ENCODE data around the gene STX8.

STX8 gene

DNA sequence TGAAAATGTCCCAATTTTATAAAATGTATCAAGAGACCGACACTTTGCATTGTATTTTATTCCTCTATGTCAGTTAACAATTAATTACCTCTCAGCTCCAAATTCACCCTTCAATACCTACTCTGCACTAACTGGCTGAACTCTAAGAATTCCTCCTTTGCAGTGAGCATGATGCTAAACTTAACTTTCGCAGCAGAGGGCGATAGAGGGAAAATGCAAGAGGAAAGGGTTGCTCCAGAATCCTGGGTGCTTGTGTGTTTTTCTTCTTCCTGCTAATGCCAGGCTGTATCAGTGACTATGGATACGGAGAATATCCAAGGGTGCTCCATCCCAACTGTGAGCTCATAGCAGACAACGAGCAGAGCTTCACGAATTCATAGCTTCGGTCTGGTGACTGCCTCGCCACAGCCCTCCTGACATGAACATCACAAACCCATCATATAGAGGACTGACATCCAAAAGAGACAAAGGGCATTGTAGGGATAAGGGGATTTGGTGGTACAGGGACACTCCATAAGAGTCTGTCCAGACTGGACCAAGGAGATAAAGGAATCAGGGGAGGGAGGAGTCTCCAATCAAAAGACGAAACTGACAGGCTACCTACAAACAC lies 172.9 kb downstream of the STX8 start:
- TF ChIP-seq ARNTL (CRISPR knock-in tag; IDR thresholded peaks at IDR 0.05; ENCODE audit: borderline replicate concordance, low read depth) (no peak), ZNF8 (CRISPR knock-in tag; IDR thresholded peaks at IDR 0.05) (no peak), RARB (CRISPR knock-in tag; IDR thresholded peaks at IDR 0.05) (no peak), ZNF70 (CRISPR knock-in tag; IDR thresholded peaks at IDR 0.05) (no peak), ZFP3 (CRISPR knock-in tag; IDR thresholded peaks at IDR 0.05) (no peak), ISL1 (CRISPR knock-in tag; IDR thresholded peaks at IDR 0.05) (no peak)
- no peak for ATAC-seq

DNA sequence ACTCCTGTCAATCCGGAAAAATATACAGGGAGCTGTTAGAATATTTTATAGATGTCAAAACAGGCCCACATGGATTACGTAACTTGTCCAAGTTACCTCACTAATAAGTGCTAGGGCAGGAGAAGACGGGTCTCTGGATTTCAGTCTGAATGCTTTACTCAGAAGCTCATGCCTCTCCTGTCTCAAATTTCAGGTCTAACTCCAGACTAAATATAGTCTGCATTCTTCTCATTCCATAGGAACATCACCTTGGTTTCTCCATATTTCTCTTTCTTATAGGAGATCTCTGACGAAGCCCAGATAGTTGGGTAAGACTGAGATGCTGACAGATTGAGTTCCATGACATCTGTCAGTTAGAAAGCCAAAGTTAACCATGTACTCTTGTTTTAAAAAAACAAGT lies 174.2 kb downstream of the STX8 start:
- TF ChIP-seq OSR1 (CRISPR knock-in tag; IDR thresholded peaks at IDR 0.05) (no peak), ISL1 (CRISPR knock-in tag; IDR thresholded peaks at IDR 0.05) (peak; percentile 43), SNAI2 (CRISPR knock-in tag; IDR thresholded peaks at IDR 0.05) (no peak), CSDC2 (CRISPR knock-in tag; IDR thresholded peaks at IDR 0.05) (no peak), ZNF565 (CRISPR knock-in tag; conservative IDR thresholded peaks at IDR 0.05; ENCODE audit: low read depth) (no peak), PPARA (CRISPR knock-in tag; IDR thresholded peaks at IDR 0.05; ENCODE audit: borderline replicate concordance) (no peak), ZNF8 (CRISPR knock-in tag; IDR thresholded peaks at IDR 0.05) (no peak)
- ATAC-seq: peak; percentile 92

DNA sequence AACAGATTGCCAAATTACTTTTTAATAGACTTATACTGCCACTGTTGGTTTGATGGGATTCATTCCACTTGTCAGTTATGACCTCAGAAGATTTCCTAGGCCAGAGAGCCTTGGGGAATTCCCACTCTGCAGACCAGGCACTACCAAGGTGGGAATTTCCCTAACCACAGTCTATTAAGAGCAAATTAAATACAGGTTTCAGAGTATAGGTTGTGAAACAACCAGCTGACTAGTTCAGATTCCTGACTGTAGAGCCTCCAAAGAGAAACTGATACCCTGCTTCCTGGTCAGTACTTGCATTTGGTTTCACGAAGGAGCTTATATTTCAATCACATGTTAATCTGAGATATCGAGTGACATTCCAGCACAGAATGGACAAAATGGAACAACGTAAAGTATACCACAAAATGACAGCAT lies 186.5 kb downstream of the STX8 start:
- TF ChIP-seq CSDC2 (CRISPR knock-in tag; IDR thresholded peaks at IDR 0.05) (no peak), ISL1 (CRISPR knock-in tag; IDR thresholded peaks at IDR 0.05) (peak; percentile 77), ZFP3 (CRISPR knock-in tag; IDR thresholded peaks at IDR 0.05) (no peak)
- ATAC-seq: peak; percentile 99

DNA sequence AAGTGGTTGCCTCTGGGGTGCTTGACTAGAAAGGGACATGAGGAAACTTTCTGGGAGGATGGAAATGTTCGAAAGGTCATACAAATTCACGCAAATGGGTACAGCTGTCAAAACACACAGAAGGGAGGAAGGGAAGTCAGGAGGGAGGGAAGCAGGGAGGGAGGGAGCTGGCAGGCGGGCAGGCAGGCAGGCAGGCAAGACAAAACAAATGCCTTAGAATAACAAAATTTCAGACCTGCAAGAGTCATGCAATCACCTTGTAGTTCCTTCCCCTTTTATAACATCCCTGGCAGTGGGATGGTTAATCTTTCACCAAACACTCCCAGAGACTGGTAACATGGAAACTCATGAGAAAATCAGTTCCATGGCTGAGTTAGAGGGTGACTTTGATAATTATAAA lies 189.2 kb downstream of the STX8 start:
- no peak for ATAC-seq
- TF ChIP-seq RARB (CRISPR knock-in tag; IDR thresholded peaks at IDR 0.05) (no peak), PPARA (CRISPR knock-in tag; IDR thresholded peaks at IDR 0.05; ENCODE audit: borderline replicate concordance) (no peak), ESRRG (CRISPR knock-in tag; IDR thresholded peaks at IDR 0.05) (no peak), ZC3H10 (CRISPR knock-in tag; IDR thresholded peaks at IDR 0.05) (no peak)
- TF ChIP-seq, protein P1, sequence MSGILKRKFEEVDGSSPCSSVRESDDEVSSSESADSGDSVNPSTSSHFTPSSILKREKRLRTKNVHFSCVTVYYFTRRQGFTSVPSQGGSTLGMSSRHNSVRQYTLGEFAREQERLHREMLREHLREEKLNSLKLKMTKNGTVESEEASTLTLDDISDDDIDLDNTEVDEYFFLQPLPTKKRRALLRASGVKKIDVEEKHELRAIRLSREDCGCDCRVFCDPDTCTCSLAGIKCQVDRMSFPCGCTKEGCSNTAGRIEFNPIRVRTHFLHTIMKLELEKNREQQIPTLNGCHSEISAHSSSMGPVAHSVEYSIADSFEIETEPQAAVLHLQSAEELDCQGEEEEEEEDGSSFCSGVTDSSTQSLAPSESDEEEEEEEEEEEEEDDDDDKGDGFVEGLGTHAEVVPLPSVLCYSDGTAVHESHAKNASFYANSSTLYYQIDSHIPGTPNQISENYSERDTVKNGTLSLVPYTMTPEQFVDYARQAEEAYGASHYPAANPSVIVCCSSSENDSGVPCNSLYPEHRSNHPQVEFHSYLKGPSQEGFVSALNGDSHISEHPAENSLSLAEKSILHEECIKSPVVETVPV (CRISPR knock-in tag; IDR thresholded peaks at IDR 0.05): no peak

DNA sequence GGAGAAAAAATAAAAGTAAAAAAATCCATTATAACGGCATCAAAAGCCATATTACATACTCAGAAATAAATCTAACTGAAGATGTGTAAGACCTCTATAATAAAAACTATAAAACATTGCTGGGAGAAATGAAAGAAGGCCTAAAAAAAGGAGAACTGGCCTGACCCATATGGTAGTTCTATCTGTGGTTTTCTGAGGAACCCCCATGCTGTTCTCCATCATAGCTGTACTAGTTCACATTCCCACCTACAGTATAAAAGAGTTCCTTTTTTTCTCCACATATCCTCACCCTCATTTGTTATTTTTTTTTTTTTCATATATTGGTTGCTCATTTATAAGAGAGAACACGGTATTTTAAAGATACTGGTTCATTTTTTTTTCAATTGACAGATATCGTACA lies 191.8 kb downstream of the STX8 start:
- no peak for ATAC-seq
- TF ChIP-seq GLIS3 (CRISPR knock-in tag; IDR thresholded peaks at IDR 0.05) (no peak), OSR1 (CRISPR knock-in tag; IDR thresholded peaks at IDR 0.05) (no peak), ZFP3 (CRISPR knock-in tag; IDR thresholded peaks at IDR 0.05) (no peak), TOX (CRISPR knock-in tag; IDR thresholded peaks at IDR 0.05; ENCODE audit: borderline replicate concordance) (no peak), ZNF8 (CRISPR knock-in tag; IDR thresholded peaks at IDR 0.05) (no peak), TCF4 (CRISPR knock-in tag; IDR thresholded peaks at IDR 0.05; ENCODE audit: borderline replicate concordance) (no peak), ARNTL (CRISPR knock-in tag; IDR thresholded peaks at IDR 0.05; ENCODE audit: borderline replicate concordance, low read depth) (no peak), PPARA (CRISPR knock-in tag; IDR thresholded peaks at IDR 0.05; ENCODE audit: borderline replicate concordance) (no peak), SNAI2 (CRISPR knock-in tag; IDR thresholded peaks at IDR 0.05) (no peak), ZNF70 (CRISPR knock-in tag; IDR thresholded peaks at IDR 0.05) (no peak), CSDC2 (CRISPR knock-in tag; IDR thresholded peaks at IDR 0.05) (no peak), ESRRG (CRISPR knock-in tag; IDR thresholded peaks at IDR 0.05) (no peak), ZFP30 (CRISPR knock-in tag; IDR thresholded peaks at IDR 0.05) (no peak)
- TF ChIP-seq, protein P2, sequence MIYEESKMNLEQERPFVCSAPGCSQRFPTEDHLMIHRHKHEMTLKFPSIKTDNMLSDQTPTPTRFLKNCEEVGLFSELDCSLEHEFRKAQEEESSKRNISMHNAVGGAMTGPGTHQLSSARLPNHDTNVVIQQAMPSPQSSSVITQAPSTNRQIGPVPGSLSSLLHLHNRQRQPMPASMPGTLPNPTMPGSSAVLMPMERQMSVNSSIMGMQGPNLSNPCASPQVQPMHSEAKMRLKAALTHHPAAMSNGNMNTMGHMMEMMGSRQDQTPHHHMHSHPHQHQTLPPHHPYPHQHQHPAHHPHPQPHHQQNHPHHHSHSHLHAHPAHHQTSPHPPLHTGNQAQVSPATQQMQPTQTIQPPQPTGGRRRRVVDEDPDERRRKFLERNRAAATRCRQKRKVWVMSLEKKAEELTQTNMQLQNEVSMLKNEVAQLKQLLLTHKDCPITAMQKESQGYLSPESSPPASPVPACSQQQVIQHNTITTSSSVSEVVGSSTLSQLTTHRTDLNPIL (CRISPR knock-in tag; IDR thresholded peaks at IDR 0.05; ENCODE audit: low read depth): no peak
- TF ChIP-seq, protein P3, sequence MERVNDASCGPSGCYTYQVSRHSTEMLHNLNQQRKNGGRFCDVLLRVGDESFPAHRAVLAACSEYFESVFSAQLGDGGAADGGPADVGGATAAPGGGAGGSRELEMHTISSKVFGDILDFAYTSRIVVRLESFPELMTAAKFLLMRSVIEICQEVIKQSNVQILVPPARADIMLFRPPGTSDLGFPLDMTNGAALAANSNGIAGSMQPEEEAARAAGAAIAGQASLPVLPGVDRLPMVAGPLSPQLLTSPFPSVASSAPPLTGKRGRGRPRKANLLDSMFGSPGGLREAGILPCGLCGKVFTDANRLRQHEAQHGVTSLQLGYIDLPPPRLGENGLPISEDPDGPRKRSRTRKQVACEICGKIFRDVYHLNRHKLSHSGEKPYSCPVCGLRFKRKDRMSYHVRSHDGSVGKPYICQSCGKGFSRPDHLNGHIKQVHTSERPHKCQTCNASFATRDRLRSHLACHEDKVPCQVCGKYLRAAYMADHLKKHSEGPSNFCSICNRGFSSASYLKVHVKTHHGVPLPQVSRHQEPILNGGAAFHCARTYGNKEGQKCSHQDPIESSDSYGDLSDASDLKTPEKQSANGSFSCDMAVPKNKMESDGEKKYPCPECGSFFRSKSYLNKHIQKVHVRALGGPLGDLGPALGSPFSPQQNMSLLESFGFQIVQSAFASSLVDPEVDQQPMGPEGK (CRISPR knock-in tag; IDR thresholded peaks at IDR 0.05; ENCODE audit: borderline replicate concordance): no peak

DNA sequence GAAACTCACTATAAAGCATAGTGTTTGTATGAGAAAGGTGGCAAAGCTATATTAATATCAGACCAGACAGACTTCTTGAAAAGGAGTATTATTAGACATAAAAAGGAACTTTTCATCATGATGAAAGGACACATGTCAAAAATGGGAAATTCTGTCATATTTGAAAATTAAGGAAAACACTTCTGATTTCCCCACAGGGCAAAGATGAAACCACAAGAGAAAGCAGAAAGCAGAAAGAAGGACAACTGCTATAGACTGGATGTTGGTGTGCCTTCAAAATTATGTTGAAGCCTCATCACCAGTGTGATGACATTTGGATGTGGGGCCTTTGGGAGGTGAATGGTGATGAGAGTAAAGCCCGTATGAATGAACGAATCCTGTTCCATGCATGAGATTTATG lies 193.0 kb downstream of the STX8 start:
- no peak for ATAC-seq
- TF ChIP-seq, protein P3 (CRISPR knock-in tag; IDR thresholded peaks at IDR 0.05; ENCODE audit: borderline replicate concordance): no peak
- TF ChIP-seq BACH2 (CRISPR knock-in tag; IDR thresholded peaks at IDR 0.05; ENCODE audit: borderline replicate concordance): no peak
- TF ChIP-seq ZNF565 (CRISPR knock-in tag; conservative IDR thresholded peaks at IDR 0.05; ENCODE audit: low read depth): no peak
- TF ChIP-seq, protein P1 (CRISPR knock-in tag; IDR thresholded peaks at IDR 0.05): no peak
- no peak for TF ChIP-seq ZFP3 (CRISPR knock-in tag; IDR thresholded peaks at IDR 0.05)
- TF ChIP-seq PPARA (CRISPR knock-in tag; IDR thresholded peaks at IDR 0.05; ENCODE audit: borderline replicate concordance): no peak
- TF ChIP-seq ZC3H10 (CRISPR knock-in tag; IDR thresholded peaks at IDR 0.05): no peak
- no peak for TF ChIP-seq ARNTL (CRISPR knock-in tag; IDR thresholded peaks at IDR 0.05; ENCODE audit: borderline replicate concordance, low read depth)
- TF ChIP-seq TOX (CRISPR knock-in tag; IDR thresholded peaks at IDR 0.05; ENCODE audit: borderline replicate concordance): no peak
- no peak for TF ChIP-seq ZFP30 (CRISPR knock-in tag; IDR thresholded peaks at IDR 0.05)
- no peak for TF ChIP-seq ZNF70 (CRISPR knock-in tag; IDR thresholded peaks at IDR 0.05)
- TF ChIP-seq RARB (CRISPR knock-in tag; IDR thresholded peaks at IDR 0.05): no peak
- no peak for TF ChIP-seq TCF4 (CRISPR knock-in tag; IDR thresholded peaks at IDR 0.05; ENCODE audit: borderline replicate concordance)
- TF ChIP-seq GLIS3 (CRISPR knock-in tag; IDR thresholded peaks at IDR 0.05): no peak
- TF ChIP-seq ZNF8 (CRISPR knock-in tag; IDR thresholded peaks at IDR 0.05): no peak
- no peak for TF ChIP-seq ESRRG (CRISPR knock-in tag; IDR thresholded peaks at IDR 0.05)
- TF ChIP-seq OSR1 (CRISPR knock-in tag; IDR thresholded peaks at IDR 0.05): no peak
- no peak for TF ChIP-seq CSDC2 (CRISPR knock-in tag; IDR thresholded peaks at IDR 0.05)
